Psoas muscle (tissue), 8 donors: ENCODE data around the gene IQCE. TPM values are rescaled to one million over a fixed set of nuclear protein-coding genes. Genes with fewer than 3 reads are reported as not detected.
A peak's percentile ranks its signal among the peaks of the same experiment; 100 is the strongest.

ENCODE experiments used
- ATAC-seq, 4 donors: fragments of 200-7000 bp; cut with Tn5 transposase; one replicate each; pipeline ENCODE4 v1.9.1; 2020; ENCODE audit warnings: moderate library complexity in 3 of 4, mild to moderate bottlenecking in 2 of 4
- DNase-seq, 2 donors: peaks; one replicate each; pipeline ENCODE4 v3.0.0-alpha.2; 2020
- H3K27ac ChIP-seq: fragments of 200-600 bp; one replicate; pipeline ENCODE4 v1.8.0; 2022
- H3K27me3 ChIP-seq, 3 donors: fragments of 200-600 bp in 1 of 3; one replicate each; pipeline versions ENCODE4 v1.6.1 to v1.8.0; 2013 to 2022; ENCODE audit warnings: low read length in 2 of 3, mild to moderate bottlenecking in 2 of 3, moderate library complexity in 1 of 3; ENCODE audit not compliant: insufficient read depth in 3 of 3
- H3K36me3 ChIP-seq, 2 donors: fragments of 200-600 bp in 1 of 2; one replicate each; pipeline versions ENCODE4 v1.6.1 to v1.8.0; 2013 to 2022; ENCODE audit warnings: low read depth in 1 of 2, mild to moderate bottlenecking in 1 of 2, moderate library complexity in 1 of 2; ENCODE audit not compliant: insufficient read depth in 1 of 2
- H3K4me1 ChIP-seq: fragments of 200-600 bp; one replicate; pipeline ENCODE4 v1.8.0; 2022
- H3K4me3 ChIP-seq: fragments of 200-600 bp; one replicate; pipeline ENCODE4 v1.8.0; 2022; ENCODE audit warnings: mild to moderate bottlenecking
- H3K9me3 ChIP-seq: fragments of 200-600 bp; one replicate; pipeline ENCODE4 v1.8.0; 2022
- CTCF ChIP-seq: fragments of 200-600 bp; IDR thresholded peaks from one replicate; pipeline ENCODE4 v1.8.0; 2022; ENCODE audit warnings: antibody characterized with exemption
- WGBS, 3 donors: extraction: QIAGEN DNeasy Blood & Tissue Kit; methylation state at CpG; one replicate each; pipeline versions ENCODE4 v1.1.6 to v1.1.7; 2013; 5-methylcytosine and 5-hydroxymethylcytosine counted together
- intact Hi-C, 2 donors: fragments of 100-400 bp; cut with DNase I; formaldehyde crosslinking; loops; one replicate each; pipeline versions ENCODE4 v1.11.0 to v1.14.2; 2022
- polyA plus RNA-seq, 3 donors: library from polyadenylated mRNA; stranded (reverse); fragments of 200-250 nt; gene quantifications; one replicate each; pipeline ENCODE4 v1.2.3, GENCODE V29; 2013
- total RNA-seq, 4 donors: library from RNA; stranded (reverse); fragmentation: NEBNext Ultra II Directional in 2 of 4; extraction: Animal tissue kit (Norgen Biotek cat#: 25700) in 2 of 4; gene quantifications; one replicate each; pipeline versions ENCODE4 v1.2.1 to v1.2.4, GENCODE V29; 2021 to 2023
- donor health status: healthy with polysubstance abuse.
- donor health status: DM: no; HTN: no; CAD: no; lungs with moderate emphysema.
- donor health status: Bipolar disorder and iron deficiency.
- donor health status: healthy.
- donor health status: DM: yes; HTN: yes; CAD: no.
- donor health status: DM: no; HTN: no; CAD: no.
- donor health status: DM: no; HTN: no; CAD: no.
- donor health status: DM: yes; HTN: yes; CAD: no.

Gene IQCE
- total and polyA plus RNA-seq, 7 donors = 2.4 to 9.6 (median 6.6) TPM

GRCh38 chr7:2639695-2640481 is 81.1 kb downstream of the IQCE start:
- 79 to 86% (median 80%) methylated on average over 37 of the region's 37 CpGs for WGBS, 3 donors
- no peak overlapping the region for H3K4me3 ChIP-seq
- no peaks in the 10 kb centered on the region for H3K9me3 ChIP-seq
- no peak for TF ChIP-seq CTCF
- H3K4me1 ChIP-seq = peaks cover 44% of the 10 kb centered on the region
- peak overlapping the region; percentile 62 for H3K27ac ChIP-seq
- ATAC-seq (no peak), DNase-seq (peak in 1 of 2 donors; percentile 23)
- no peaks in the 10 kb centered on the region for H3K36me3 ChIP-seq
- intact Hi-C loops = no loop called here
- H3K27me3 ChIP-seq = no peaks in the 10 kb centered on the region

- no peak for TF ChIP-seq CTCF
- H3K27me3 ChIP-seq = no peaks in the 10 kb centered on the region
- H3K4me1 ChIP-seq = peaks cover 44% of the 10 kb centered on the region
- DNase-seq = peak in 1 of 2 donors; percentile 39
- H3K9me3 ChIP-seq = no peaks in the 10 kb centered on the region
- intact Hi-C loops = no loop called here
- H3K4me3 ChIP-seq = no peak overlapping the region
- peak overlapping the region; percentile 72 for H3K27ac ChIP-seq
- H3K36me3 ChIP-seq = no peaks in the 10 kb centered on the region
- no peak for ATAC-seq
- 51 to 66% (median 54%) methylated on average over 12 of the region's 12 CpGs for WGBS, 3 donors
Measured at GRCh38 chr7:2640482-2640830, 81.7 kb downstream of the IQCE start.

DNA sequence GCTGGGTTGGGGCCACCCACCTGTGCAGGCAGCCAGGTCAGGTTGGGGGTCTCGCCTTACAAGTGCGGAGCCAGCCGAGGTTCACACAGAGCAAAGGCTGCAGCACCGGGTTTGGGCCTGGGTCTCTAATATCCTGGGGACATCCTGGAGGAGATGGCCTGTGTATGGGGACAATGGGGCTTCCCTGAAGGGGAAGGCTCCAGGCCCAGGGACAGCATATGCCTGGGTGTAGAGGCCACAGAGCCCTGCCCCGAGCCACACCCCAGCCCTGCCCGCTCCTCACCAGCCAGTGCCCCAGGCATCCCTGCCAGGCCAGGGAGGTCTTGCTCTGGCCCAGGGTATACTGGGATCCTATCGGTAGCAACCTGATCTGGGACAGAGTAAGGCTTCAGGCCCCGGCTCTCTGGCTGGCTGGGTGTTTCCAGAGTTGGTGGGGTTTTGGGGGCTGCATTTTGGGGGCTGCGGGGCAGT is 82.1 kb downstream of the IQCE start:
- Histone ChIP-seq H3K27ac (peak overlapping the region; percentile 72), H3K4me3 (peak overlapping the region; percentile 45), H3K27me3 (no peaks in the 10 kb centered on the region), H3K4me1 (peaks cover 44% of the 10 kb centered on the region), H3K36me3 (no peaks in the 10 kb centered on the region), H3K9me3 (no peaks in the 10 kb centered on the region)
- TF ChIP-seq CTCF = no peak
- ATAC-seq (peak; percentile 18 to 26 (median 22)), DNase-seq (no peak)
- intact Hi-C loops = no loop called here
- WGBS, 3 donors = 39 to 48% (median 47%) methylated on average over 8 to 9 of the region's 9 CpGs

DNA sequence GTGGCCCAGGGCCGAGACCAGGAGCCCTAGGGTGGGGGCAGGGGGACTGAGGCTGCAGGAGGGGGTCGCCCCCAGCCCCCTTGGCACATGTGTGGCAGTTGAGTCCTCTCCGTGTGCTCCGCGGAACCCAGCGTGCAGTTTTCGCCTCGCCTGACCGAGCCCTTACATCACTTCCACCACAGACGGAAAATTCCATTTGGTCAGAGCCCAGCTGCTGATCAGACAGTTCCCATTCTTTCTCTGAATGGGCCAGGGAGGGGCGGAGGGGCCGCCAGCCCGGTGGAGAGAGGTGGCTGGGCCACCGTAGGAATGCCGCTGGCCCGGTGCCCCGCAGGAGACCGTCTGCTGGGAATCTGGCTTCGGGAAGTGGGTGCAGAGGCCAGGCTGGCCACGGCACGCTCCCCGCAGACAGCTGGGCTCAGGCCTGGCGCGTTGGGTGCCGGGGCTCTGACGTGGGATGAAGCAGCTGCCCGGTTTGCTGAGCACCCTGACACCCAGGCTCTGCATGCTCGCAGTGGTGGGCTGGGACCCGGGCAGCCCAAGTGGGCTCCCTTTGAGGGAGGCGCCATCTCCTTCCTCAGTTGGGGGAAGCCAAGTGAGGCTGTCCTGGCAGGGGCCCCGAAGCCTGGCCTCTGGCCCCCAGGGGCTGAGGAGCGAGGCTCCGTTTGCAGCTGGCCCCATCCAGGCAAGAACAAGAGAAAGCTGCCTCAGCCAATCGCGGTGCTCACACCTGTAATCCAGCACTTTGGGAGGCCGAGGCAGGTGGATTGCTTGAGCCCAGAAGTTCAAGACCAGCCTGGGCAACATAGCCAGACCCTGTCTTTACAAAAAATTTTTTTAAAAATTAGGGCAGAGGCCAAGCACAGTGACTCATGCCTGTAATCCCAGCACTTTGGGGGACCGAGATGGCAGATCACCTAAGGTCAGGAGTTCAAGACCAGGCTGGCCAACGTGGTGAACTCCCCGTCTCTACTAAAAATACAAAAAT is 82.9 kb downstream of the IQCE start:
- Histone ChIP-seq H3K27me3 (no peaks in the 10 kb centered on the region), H3K27ac (peak overlapping the region; percentile 72), H3K4me3 (peak overlapping the region; percentile 45), H3K4me1 (peaks cover 44% of the 10 kb centered on the region), H3K9me3 (no peaks in the 10 kb centered on the region), H3K36me3 (no peaks in the 10 kb centered on the region)
- TF ChIP-seq CTCF = no peak
- DNase-seq (peak; percentile 91 to 92), ATAC-seq (peak; percentile 69 to 84 (median 78))
- intact Hi-C loops = no loop called here
- WGBS, 3 donors = 4 to 7% (median 5%) methylated on average over 37 to 39 of the region's 39 CpGs
